Measurements from ENCODE around the gene AP1G2. TPM values are rescaled to one million over a fixed set of nuclear protein-coding genes. Genes with fewer than 3 reads are reported as not detected.

AP1G2 gene
- total RNA-seq, 1 donor from 2014 or later: 32.6 TPM

GRCh38 chr14:23608454-23608853, 40.9 kb upstream of the AP1G2 start:
- no peaks in the 10 kb centered on the region for H3K36me3 Mint-ChIP-seq (ENCODE audit: unreplicated experiment)
- H3K4me1 Mint-ChIP-seq (ENCODE audit: unreplicated experiment): no peaks in the 10 kb centered on the region
- DNase-seq (ENCODE audit: extremely low spot score, unreplicated experiment): peak; percentile 72
- no peak overlapping the region for H3K4me3 Mint-ChIP-seq (ENCODE audit: unreplicated experiment)
- peaks cover 16% of the 10 kb centered on the region for H3K27me3 Mint-ChIP-seq (ENCODE audit: unreplicated experiment)
- H3K27ac Mint-ChIP-seq (ENCODE audit: unreplicated experiment): no peak overlapping the region
- TF ChIP-seq CTCF (IDR thresholded peaks at IDR 0.05): no peak
- H3K9me3 Mint-ChIP-seq (ENCODE audit: unreplicated experiment): no peaks in the 10 kb centered on the region

GRCh38 chr14:23605931-23606585, 38.5 kb upstream of the AP1G2 start:
- H3K36me3 Mint-ChIP-seq (ENCODE audit: unreplicated experiment): no peaks in the 10 kb centered on the region
- peak; percentile 40 for DNase-seq (ENCODE audit: extremely low spot score, unreplicated experiment)
- no peaks in the 10 kb centered on the region for H3K9me3 Mint-ChIP-seq (ENCODE audit: unreplicated experiment)
- H3K4me1 Mint-ChIP-seq (ENCODE audit: unreplicated experiment): no peaks in the 10 kb centered on the region
- peaks cover 10% of the 10 kb centered on the region for H3K27me3 Mint-ChIP-seq (ENCODE audit: unreplicated experiment)
- no peak overlapping the region for H3K27ac Mint-ChIP-seq (ENCODE audit: unreplicated experiment)
- TF ChIP-seq CTCF (IDR thresholded peaks at IDR 0.05): no peak
- H3K4me3 Mint-ChIP-seq (ENCODE audit: unreplicated experiment): no peak overlapping the region

GRCh38 chr14:23604675-23605170, 37.1 kb upstream of the AP1G2 start:
- Mint-ChIP-seq H3K4me1 (ENCODE audit: unreplicated experiment) (no peaks in the 10 kb centered on the region), H3K27me3 (ENCODE audit: unreplicated experiment) (peaks cover 8% of the 10 kb centered on the region), H3K9me3 (ENCODE audit: unreplicated experiment) (no peaks in the 10 kb centered on the region), H3K36me3 (ENCODE audit: unreplicated experiment) (no peaks in the 10 kb centered on the region), H3K4me3 (ENCODE audit: unreplicated experiment) (no peak overlapping the region), H3K27ac (ENCODE audit: unreplicated experiment) (no peak overlapping the region)
- DNase-seq (ENCODE audit: extremely low spot score, unreplicated experiment): peak; percentile 27
- no peak for TF ChIP-seq CTCF (IDR thresholded peaks at IDR 0.05)

- Mint-ChIP-seq H3K36me3 (ENCODE audit: unreplicated experiment) (no peaks in the 10 kb centered on the region), H3K27ac (ENCODE audit: unreplicated experiment) (no peak overlapping the region), H3K4me3 (ENCODE audit: unreplicated experiment) (no peak overlapping the region), H3K27me3 (ENCODE audit: unreplicated experiment) (peaks cover 6% of the 10 kb centered on the region), H3K4me1 (ENCODE audit: unreplicated experiment) (no peaks in the 10 kb centered on the region), H3K9me3 (ENCODE audit: unreplicated experiment) (no peaks in the 10 kb centered on the region)
- DNase-seq (ENCODE audit: extremely low spot score, unreplicated experiment): no peak
- no peak for TF ChIP-seq CTCF (IDR thresholded peaks at IDR 0.05)
Observed at GRCh38 chr14:23604148-23604547, 36.6 kb upstream of the AP1G2 start.

GRCh38 chr14:23603103-23603502, 35.5 kb upstream of the AP1G2 start:
- Mint-ChIP-seq H3K4me3 (ENCODE audit: unreplicated experiment) (no peak overlapping the region), H3K36me3 (ENCODE audit: unreplicated experiment) (no peaks in the 10 kb centered on the region), H3K4me1 (ENCODE audit: unreplicated experiment) (no peaks in the 10 kb centered on the region), H3K9me3 (ENCODE audit: unreplicated experiment) (no peaks in the 10 kb centered on the region), H3K27me3 (ENCODE audit: unreplicated experiment) (peaks cover 4% of the 10 kb centered on the region), H3K27ac (ENCODE audit: unreplicated experiment) (no peak overlapping the region)
- DNase-seq (ENCODE audit: extremely low spot score, unreplicated experiment): no peak
- no peak for TF ChIP-seq CTCF (IDR thresholded peaks at IDR 0.05)
